OCI-LY7 (cell line): ENCODE results near the gene EP300.

Source experiments
- CTCF ChIP-seq: fragments of 200-600 bp; sonication (generic); conservative IDR thresholded peaks from 2 replicates; pipeline ENCODE4 v1.5.1; 2014; ENCODE audit warnings: mild to moderate bottlenecking, antibody characterized with exemption, low read length, moderate library complexity, mixed read lengths
- EZH2phosphoT487 ChIP-seq: fragments of 200-600 bp; sonication (generic); IDR thresholded peaks from 2 replicates; pipeline ENCODE4 v1.6.1; 2018; ENCODE audit warnings: low read depth, borderline replicate concordance, mild to moderate bottlenecking, mixed run types, antibody characterized with exemption, low read length, moderate library complexity, mixed read lengths

- no peak for TF ChIP-seq CTCF
- TF ChIP-seq EZH2phosphoT487, result no peak
Measured at GRCh38 chr22:41052661-41053490, 39.5 kb upstream of the EP300 start.
